ENCODE measurements around the gene CEP120.

The CEP120 gene

GRCh38 chr5:123429221-123429954 lies 6.2 kb upstream of the CEP120 start:
- Histone ChIP-seq H3K23ac (ENCODE audit: low read length) (no peak overlapping the region), H4K12ac (ENCODE audit: low read depth, low read length) (no peak overlapping the region), H3K4me1 (ENCODE audit: control insufficient read depth in 1 of 2, insufficient read depth in 2 of 2, low read length in 2 of 2) (peaks cover 0 to 4% of the 10 kb centered on the region in 2 experiments), H2AK5ac (ENCODE audit: low read length) (no peak overlapping the region), H3K4me2 (ENCODE audit: low read length) (no peak overlapping the region), H3K36me3 (ENCODE audit: control insufficient read depth in 1 of 2, insufficient read depth in 2 of 2, low read length in 2 of 2) (no peaks in the 10 kb centered on the region), H3K18ac (ENCODE audit: low read length) (no peak overlapping the region), H2BK5ac (ENCODE audit: low read depth, low read length, poor library complexity) (no peak overlapping the region), H3K9ac (ENCODE audit: low read length) (no peak overlapping the region), H3K79me1 (ENCODE audit: low read length) (no peaks in the 10 kb centered on the region), H3K27me3 (ENCODE audit: insufficient read depth, low read length) (no peaks in the 10 kb centered on the region), H3K14ac (ENCODE audit: low read length) (no peak overlapping the region), H2BK120ac (ENCODE audit: insufficient read depth, low read length, poor library complexity) (peak overlapping the region; percentile 8), H4K91ac (ENCODE audit: low read depth, low read length) (no peak overlapping the region), H3K9me3 (ENCODE audit: insufficient read depth, low read depth, low read length) (no peaks in the 10 kb centered on the region), H4K8ac (ENCODE audit: low read depth, low read length) (peak overlapping the region; percentile 17), H3K27ac (ENCODE audit: low read depth, low read length) (no peak overlapping the region), H2BK12ac (ENCODE audit: low read length) (no peak overlapping the region), H3K79me2 (ENCODE audit: control insufficient read depth, insufficient read depth, low read length, poor library complexity) (no peaks in the 10 kb centered on the region), H2AFZ (ENCODE audit: insufficient read depth, low read length, poor library complexity) (no peak overlapping the region), H3K4ac (ENCODE audit: low read depth, low read length) (no peak overlapping the region), H3K4me3 (ENCODE audit: low read depth, low read length) (no peak overlapping the region)
- WGBS (ENCODE audit: extremely low coverage, insufficient coverage, insufficient read length) = no CpG with 5 or more reads among the region's 3 CpGs
- peak in 1 of 2 donors; percentile 27 for DNase-seq

GRCh38 chr5:123428521-123429220 lies 5.5 kb upstream of the CEP120 start:
- no peak overlapping the region for H3K23ac ChIP-seq (ENCODE audit: low read length)
- H3K9ac ChIP-seq (ENCODE audit: low read length) = no peak overlapping the region
- no peak overlapping the region for H4K8ac ChIP-seq (ENCODE audit: low read depth, low read length)
- no peak overlapping the region for H3K4ac ChIP-seq (ENCODE audit: low read depth, low read length)
- peak; percentile 36 to 65 for DNase-seq
- no peak overlapping the region for H4K12ac ChIP-seq (ENCODE audit: low read depth, low read length)
- no peak overlapping the region for H2AK5ac ChIP-seq (ENCODE audit: low read length)
- H3K36me3 ChIP-seq (ENCODE audit: control insufficient read depth in 1 of 2, insufficient read depth in 2 of 2, low read length in 2 of 2) = no peaks in the 10 kb centered on the region
- peaks cover 2% of the 10 kb centered on the region for H3K79me1 ChIP-seq (ENCODE audit: low read length)
- no peak overlapping the region for H2BK120ac ChIP-seq (ENCODE audit: insufficient read depth, low read length, poor library complexity)
- H3K79me2 ChIP-seq (ENCODE audit: control insufficient read depth, insufficient read depth, low read length, poor library complexity) = no peaks in the 10 kb centered on the region
- no peak overlapping the region for H2BK12ac ChIP-seq (ENCODE audit: low read length)
- H3K4me1 ChIP-seq (ENCODE audit: control insufficient read depth in 1 of 2, insufficient read depth in 2 of 2, low read length in 2 of 2) = peaks cover 0 to 4% of the 10 kb centered on the region in 2 experiments
- no peak overlapping the region for H3K27ac ChIP-seq (ENCODE audit: low read depth, low read length)
- no peak overlapping the region for H2BK5ac ChIP-seq (ENCODE audit: low read depth, low read length, poor library complexity)
- H4K91ac ChIP-seq (ENCODE audit: low read depth, low read length) = no peak overlapping the region
- WGBS (ENCODE audit: extremely low coverage, insufficient coverage, insufficient read length) = no CpG with 5 or more reads among the region's 3 CpGs
- no peak overlapping the region for H3K14ac ChIP-seq (ENCODE audit: low read length)
- H3K18ac ChIP-seq (ENCODE audit: low read length) = no peak overlapping the region
- no peak overlapping the region for H2AFZ ChIP-seq (ENCODE audit: insufficient read depth, low read length, poor library complexity)
- no peak overlapping the region for H3K4me2 ChIP-seq (ENCODE audit: low read length)
- no peaks in the 10 kb centered on the region for H3K27me3 ChIP-seq (ENCODE audit: insufficient read depth, low read length)
- no peak overlapping the region for H3K4me3 ChIP-seq (ENCODE audit: low read depth, low read length)
- H3K9me3 ChIP-seq (ENCODE audit: insufficient read depth, low read depth, low read length) = no peaks in the 10 kb centered on the region

- H2BK5ac ChIP-seq (ENCODE audit: low read depth, low read length, poor library complexity) = no peak overlapping the region
- H3K9ac ChIP-seq (ENCODE audit: low read length) = no peak overlapping the region
- no peak overlapping the region for H4K91ac ChIP-seq (ENCODE audit: low read depth, low read length)
- no peak overlapping the region for H2AFZ ChIP-seq (ENCODE audit: insufficient read depth, low read length, poor library complexity)
- H3K79me2 ChIP-seq (ENCODE audit: control insufficient read depth, insufficient read depth, low read length, poor library complexity) = peaks cover 5% of the 10 kb centered on the region
- no peaks in the 10 kb centered on the region for H3K27me3 ChIP-seq (ENCODE audit: insufficient read depth, low read length)
- no peak overlapping the region for H3K18ac ChIP-seq (ENCODE audit: low read length)
- no peak for DNase-seq
- no peak overlapping the region for H3K4me2 ChIP-seq (ENCODE audit: low read length)
- H3K4me3 ChIP-seq (ENCODE audit: low read depth, low read length) = no peak overlapping the region
- peaks cover 7% of the 10 kb centered on the region for H3K79me1 ChIP-seq (ENCODE audit: low read length)
- no peak overlapping the region for H2AK5ac ChIP-seq (ENCODE audit: low read length)
- peaks cover 0 to 4% of the 10 kb centered on the region in 2 experiments for H3K4me1 ChIP-seq (ENCODE audit: control insufficient read depth in 1 of 2, insufficient read depth in 2 of 2, low read length in 2 of 2)
- H3K23ac ChIP-seq (ENCODE audit: low read length) = no peak overlapping the region
- H3K9me3 ChIP-seq (ENCODE audit: insufficient read depth, low read depth, low read length) = no peaks in the 10 kb centered on the region
- H4K12ac ChIP-seq (ENCODE audit: low read depth, low read length) = no peak overlapping the region
- H3K36me3 ChIP-seq (ENCODE audit: control insufficient read depth in 1 of 2, insufficient read depth in 2 of 2, low read length in 2 of 2) = no peaks in the 10 kb centered on the region
- H4K8ac ChIP-seq (ENCODE audit: low read depth, low read length) = no peak overlapping the region
- H2BK120ac ChIP-seq (ENCODE audit: insufficient read depth, low read length, poor library complexity) = no peak overlapping the region
- no peak overlapping the region for H2BK12ac ChIP-seq (ENCODE audit: low read length)
- WGBS (ENCODE audit: extremely low coverage, insufficient coverage, insufficient read length) = no CpG with 5 or more reads among the region's 2 CpGs
- no peak overlapping the region for H3K27ac ChIP-seq (ENCODE audit: low read depth, low read length)
- H3K4ac ChIP-seq (ENCODE audit: low read depth, low read length) = no peak overlapping the region
- no peak overlapping the region for H3K14ac ChIP-seq (ENCODE audit: low read length)
Measured at GRCh38 chr5:123427281-123427680, 4.1 kb upstream of the CEP120 start.

DNA sequence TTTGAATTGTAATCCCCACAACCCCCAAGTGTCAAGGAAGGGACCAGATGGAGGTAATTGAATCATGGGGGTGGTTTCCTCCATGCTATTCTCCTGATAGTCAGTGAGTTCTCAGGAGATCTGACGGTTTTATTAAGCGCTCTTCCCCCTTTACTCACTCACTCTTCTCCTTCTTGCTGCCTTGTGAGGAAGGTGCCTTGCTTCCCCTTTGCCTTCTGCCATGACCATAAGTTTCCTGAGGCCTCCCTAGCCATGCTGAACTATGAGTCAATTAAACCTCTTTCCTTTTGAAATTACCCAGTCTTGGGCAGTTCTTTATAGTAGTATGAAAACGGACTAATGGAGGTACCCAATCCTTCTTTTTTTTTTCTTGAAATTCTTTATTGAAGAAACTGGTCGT lies 2.2 kb upstream of the CEP120 start:
- H3K4me2 ChIP-seq (ENCODE audit: low read length) = no peak overlapping the region
- no peak overlapping the region for H3K14ac ChIP-seq (ENCODE audit: low read length)
- peaks cover 5% of the 10 kb centered on the region for H3K79me2 ChIP-seq (ENCODE audit: control insufficient read depth, insufficient read depth, low read length, poor library complexity)
- H2AK5ac ChIP-seq (ENCODE audit: low read length) = no peak overlapping the region
- no peak overlapping the region for H2BK5ac ChIP-seq (ENCODE audit: low read depth, low read length, poor library complexity)
- H2BK120ac ChIP-seq (ENCODE audit: insufficient read depth, low read length, poor library complexity) = no peak overlapping the region
- no peaks in the 10 kb centered on the region for H3K27me3 ChIP-seq (ENCODE audit: insufficient read depth, low read length)
- H3K23ac ChIP-seq (ENCODE audit: low read length) = no peak overlapping the region
- no peak overlapping the region for H2BK12ac ChIP-seq (ENCODE audit: low read length)
- H3K36me3 ChIP-seq (ENCODE audit: control insufficient read depth in 1 of 2, insufficient read depth in 2 of 2, low read length in 2 of 2) = no peaks in the 10 kb centered on the region
- peaks cover 0 to 7% of the 10 kb centered on the region in 2 experiments for H3K4me1 ChIP-seq (ENCODE audit: control insufficient read depth in 1 of 2, insufficient read depth in 2 of 2, low read length in 2 of 2)
- WGBS (ENCODE audit: extremely low coverage, insufficient coverage, insufficient read length) = no CpG with 5 or more reads among the region's 4 CpGs
- H3K18ac ChIP-seq (ENCODE audit: low read length) = no peak overlapping the region
- no peak for DNase-seq
- H4K91ac ChIP-seq (ENCODE audit: low read depth, low read length) = no peak overlapping the region
- no peak overlapping the region for H4K8ac ChIP-seq (ENCODE audit: low read depth, low read length)
- no peak overlapping the region for H3K4me3 ChIP-seq (ENCODE audit: low read depth, low read length)
- no peak overlapping the region for H2AFZ ChIP-seq (ENCODE audit: insufficient read depth, low read length, poor library complexity)
- H3K27ac ChIP-seq (ENCODE audit: low read depth, low read length) = no peak overlapping the region
- no peak overlapping the region for H4K12ac ChIP-seq (ENCODE audit: low read depth, low read length)
- no peaks in the 10 kb centered on the region for H3K9me3 ChIP-seq (ENCODE audit: insufficient read depth, low read depth, low read length)
- no peak overlapping the region for H3K9ac ChIP-seq (ENCODE audit: low read length)
- no peak overlapping the region for H3K4ac ChIP-seq (ENCODE audit: low read depth, low read length)
- H3K79me1 ChIP-seq (ENCODE audit: low read length) = peaks cover 7% of the 10 kb centered on the region
